Caco-2 (cell line): Measurements from ENCODE around the gene GADD45GIP1. TPM values are rescaled to one million over a fixed set of nuclear protein-coding genes. Genes with fewer than 3 reads are reported as not detected.
A peak's percentile ranks its signal among the peaks of the same experiment; 100 is the strongest.

Source experiments
- BruUV-seq: library from RNA; stranded (reverse); fragments of 400-500 nt; replicated peaks from 2 replicates; lab custom pipeline; 2021; lab: Mats Ljungman, UMichigan
- CTCF ChIA-PET: fragments of 300-600 bp; sonication (Branson Sonifier 250); formaldehyde crosslinking; loops from one replicate; lab custom pipeline; 2022; ENCODE audit warnings: antibody characterized with exemption; lab: Charles Lee
- POLR2A ChIA-PET: fragments of 300-600 bp; sonication (Branson Sonifier 250); formaldehyde crosslinking; loops from one replicate; lab custom pipeline; 2022; ENCODE audit warnings: antibody characterized with exemption; lab: Charles Lee
- DNase-seq, 2 experiments: peaks; one replicate each; pipeline versions ENCODE4 v3.0.0 to v3.0.0-alpha.2; 2020 to 2022
- H3K27me3 ChIP-seq: replicated peaks from 2 replicates; pipeline ENCODE4 v1.6.0; 2011; ENCODE audit warnings: low read length; ENCODE audit not compliant: control insufficient read depth, insufficient read depth
- H3K36me3 ChIP-seq: 2 replicates; pipeline ENCODE4 v1.5.1; 2011; ENCODE audit warnings: low read length; ENCODE audit not compliant: control insufficient read depth, insufficient read depth
- H3K4me1 ChIP-seq: fragments of 250-450 bp; sonication (Bioruptor Pico); 2 replicates; pipeline ENCODE4 v1.5.1; 2020; ENCODE audit warnings: mild to moderate bottlenecking
- H3K4me3 ChIP-seq: 2 replicates; pipeline ENCODE4 v1.5.1; 2011; ENCODE audit warnings: low read depth, mild to moderate bottlenecking, control low read depth, low read length
- H3K9me3 ChIP-seq: fragments of 250-450 bp; sonication (Bioruptor Pico); 2 replicates; pipeline ENCODE4 v1.5.1; 2020; ENCODE audit warnings: mild to moderate bottlenecking, moderate library complexity
- H3K27ac Mint-ChIP-seq: one replicate; pipeline ENCODE4 v1.8.0; 2022; ENCODE audit warnings: mixed read lengths; ENCODE audit not compliant: unreplicated experiment
- H3K27me3 Mint-ChIP-seq: one replicate; pipeline ENCODE4 v1.8.0; 2022; ENCODE audit warnings: mixed read lengths; ENCODE audit not compliant: insufficient read depth, unreplicated experiment
- H3K36me3 Mint-ChIP-seq: one replicate; pipeline ENCODE4 v1.8.0; 2022; ENCODE audit warnings: mild to moderate bottlenecking, mixed read lengths; ENCODE audit not compliant: insufficient read depth, unreplicated experiment
- H3K4me1 Mint-ChIP-seq: one replicate; pipeline ENCODE4 v1.8.0; 2022; ENCODE audit warnings: low read depth, mixed read lengths; ENCODE audit not compliant: unreplicated experiment
- H3K4me3 Mint-ChIP-seq: one replicate; pipeline ENCODE4 v1.8.0; 2022; ENCODE audit warnings: mild to moderate bottlenecking, moderate library complexity, mixed read lengths; ENCODE audit not compliant: unreplicated experiment
- H3K9me3 Mint-ChIP-seq: one replicate; pipeline ENCODE4 v1.8.0; 2022; ENCODE audit warnings: mixed read lengths; ENCODE audit not compliant: unreplicated experiment
- intact Hi-C: fragments of 100-400 bp; cut with micrococcal nuclease; formaldehyde crosslinking; loops from one replicate; pipeline ENCODE4 v1.10.0; 2022; ENCODE audit not compliant: unreplicated experiment
- total RNA-seq: library from RNA; stranded (reverse); gene quantifications from 2 replicates; pipeline ENCODE4 v1.2.3, GENCODE V29; 2022
- TF ChIP-seq, protein P1 (sequence below), 2 experiments: fragments of 200-600 bp in 1 of 2; IDR thresholded peaks; 1 replicate in 1 of 2; 2 replicates in 1 of 2; pipeline versions ENCODE4 v1.5.1 to v1.8.0; 2011 to 2022; ENCODE audit warnings: antibody characterized with exemption in 1 of 2, control low read depth in 1 of 2, inconsistent platforms in 1 of 2, low read depth in 1 of 2, low read length in 1 of 2, mild to moderate bottlenecking in 1 of 2, moderate library complexity in 1 of 2; ENCODE audit not compliant: insufficient read depth in 1 of 2, severe bottlenecking in 1 of 2, unreplicated experiment in 1 of 2

The GADD45GIP1 gene
- total RNA-seq, 1 experiment from 2014 or later, result 39.3 TPM

DNA sequence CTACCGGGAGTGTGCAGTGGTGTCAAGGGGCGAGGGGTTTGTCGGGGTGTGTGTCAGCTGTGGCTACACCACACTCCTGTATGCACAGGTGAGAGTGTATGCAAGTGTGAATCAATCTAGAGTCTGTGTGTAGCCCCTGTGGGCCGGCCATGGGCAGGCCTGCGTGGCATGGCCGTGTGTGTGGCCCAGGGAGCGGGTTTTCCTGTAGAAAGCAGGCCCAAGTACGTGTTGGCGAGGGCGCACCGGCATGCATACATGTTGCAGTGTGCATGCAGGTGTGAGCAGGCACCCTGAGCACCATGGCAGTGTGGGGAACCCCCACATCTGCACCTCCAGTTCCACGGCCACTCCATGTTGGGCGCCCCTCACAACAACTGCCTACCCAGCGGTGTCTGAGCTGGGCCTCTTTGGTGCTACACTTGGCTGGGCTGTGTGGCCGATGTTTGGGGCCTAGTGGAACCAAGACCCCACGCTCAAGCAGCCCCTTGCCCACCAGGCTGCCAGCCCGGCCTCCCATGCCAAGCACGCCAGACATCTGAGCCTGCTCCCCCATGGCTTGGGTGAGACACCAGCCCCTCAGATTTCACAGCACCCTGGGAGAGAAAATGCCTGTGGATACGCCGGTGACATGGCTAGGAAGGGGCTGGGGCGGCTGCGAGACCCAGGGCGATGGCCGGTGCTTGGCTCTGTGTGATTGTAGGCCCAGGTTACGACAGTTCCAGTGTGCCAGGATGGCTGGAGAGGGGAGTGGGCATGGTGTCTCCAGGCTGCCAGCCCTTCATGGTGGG, 40.4 kb upstream of the GADD45GIP1 start:
- peaks cover 14% of the 10 kb centered on the region for H3K27me3 Mint-ChIP-seq
- H3K27ac Mint-ChIP-seq, result no peak overlapping the region
- intact Hi-C loops, result no loop called here
- ChIA-PET CTCF (no interaction called here), POLR2A (no interaction called here)
- H3K36me3 Mint-ChIP-seq, result peaks cover 6% of the 10 kb centered on the region
- H3K4me3 Mint-ChIP-seq, result no peak overlapping the region
- H3K9me3 Mint-ChIP-seq, result no peaks in the 10 kb centered on the region
- Histone ChIP-seq H3K4me1 (no peaks in the 10 kb centered on the region), H3K36me3 (no peaks in the 10 kb centered on the region), H3K27me3 (peaks cover 2% of the 10 kb centered on the region; the same call in 1 of the 2 replicates), H3K4me3 (no peak overlapping the region), H3K9me3 (no peaks in the 10 kb centered on the region)
- BruUV-seq, result no TSS peak
- TF ChIP-seq, protein P1, sequence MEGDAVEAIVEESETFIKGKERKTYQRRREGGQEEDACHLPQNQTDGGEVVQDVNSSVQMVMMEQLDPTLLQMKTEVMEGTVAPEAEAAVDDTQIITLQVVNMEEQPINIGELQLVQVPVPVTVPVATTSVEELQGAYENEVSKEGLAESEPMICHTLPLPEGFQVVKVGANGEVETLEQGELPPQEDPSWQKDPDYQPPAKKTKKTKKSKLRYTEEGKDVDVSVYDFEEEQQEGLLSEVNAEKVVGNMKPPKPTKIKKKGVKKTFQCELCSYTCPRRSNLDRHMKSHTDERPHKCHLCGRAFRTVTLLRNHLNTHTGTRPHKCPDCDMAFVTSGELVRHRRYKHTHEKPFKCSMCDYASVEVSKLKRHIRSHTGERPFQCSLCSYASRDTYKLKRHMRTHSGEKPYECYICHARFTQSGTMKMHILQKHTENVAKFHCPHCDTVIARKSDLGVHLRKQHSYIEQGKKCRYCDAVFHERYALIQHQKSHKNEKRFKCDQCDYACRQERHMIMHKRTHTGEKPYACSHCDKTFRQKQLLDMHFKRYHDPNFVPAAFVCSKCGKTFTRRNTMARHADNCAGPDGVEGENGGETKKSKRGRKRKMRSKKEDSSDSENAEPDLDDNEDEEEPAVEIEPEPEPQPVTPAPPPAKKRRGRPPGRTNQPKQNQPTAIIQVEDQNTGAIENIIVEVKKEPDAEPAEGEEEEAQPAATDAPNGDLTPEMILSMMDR (IDR thresholded peaks at IDR 0.05; ENCODE audit: insufficient read depth in 1 of 2, low read depth in 1 of 2, low read length in 1 of 2, severe bottlenecking in 1 of 2, unreplicated experiment in 1 of 2), result no peak
- no peaks in the 10 kb centered on the region for H3K4me1 Mint-ChIP-seq
- DNase-seq, result no peak

DNA sequence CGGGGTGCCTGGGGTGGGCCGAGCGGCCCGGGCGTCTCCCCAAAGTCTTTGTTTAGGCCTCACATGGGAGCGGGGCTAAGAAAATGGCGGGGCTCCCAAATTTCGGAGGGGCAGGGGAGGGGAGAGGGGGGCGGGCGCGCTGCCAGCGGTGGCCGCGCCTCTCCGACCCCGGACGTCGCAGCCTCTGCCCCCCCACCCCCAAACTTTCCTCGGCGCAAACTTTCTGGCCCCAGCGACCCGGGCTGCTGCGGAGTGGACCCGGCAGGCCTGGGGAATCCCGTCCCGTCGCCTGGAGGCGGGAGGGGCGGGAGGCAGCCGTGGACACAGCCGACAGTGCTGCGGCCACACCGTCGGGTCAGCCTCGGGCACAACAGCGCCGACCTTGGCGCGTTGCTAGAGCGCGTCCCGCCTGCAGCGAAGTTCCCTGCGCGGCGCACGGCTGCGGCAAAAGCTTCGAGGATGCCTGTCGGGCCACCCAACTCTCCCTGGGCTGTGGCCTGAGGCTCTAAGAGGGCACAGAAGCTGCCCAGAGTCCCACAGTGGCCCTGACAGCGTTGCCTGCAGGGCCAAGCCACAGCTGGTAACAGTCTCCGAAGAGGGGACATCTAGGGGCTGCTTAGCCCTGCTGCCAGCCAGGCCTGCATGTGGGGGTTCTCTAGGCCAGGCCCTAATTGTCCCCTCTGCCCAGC, 39.5 kb upstream of the GADD45GIP1 start:
- peaks cover 6% of the 10 kb centered on the region for H3K36me3 Mint-ChIP-seq
- TF ChIP-seq, protein P1 (IDR thresholded peaks at IDR 0.05; ENCODE audit: insufficient read depth in 1 of 2, low read depth in 1 of 2, low read length in 1 of 2, severe bottlenecking in 1 of 2, unreplicated experiment in 1 of 2), result no peak
- H3K27ac Mint-ChIP-seq, result no peak overlapping the region
- DNase-seq, result no peak
- ChIA-PET CTCF (no interaction called here), POLR2A (no interaction called here)
- H3K4me3 Mint-ChIP-seq, result no peak overlapping the region
- no peaks in the 10 kb centered on the region for H3K9me3 Mint-ChIP-seq
- BruUV-seq, result no TSS peak
- no peaks in the 10 kb centered on the region for H3K9me3 ChIP-seq
- peaks cover 17% of the 10 kb centered on the region for H3K27me3 Mint-ChIP-seq
- H3K4me1 Mint-ChIP-seq, result no peaks in the 10 kb centered on the region
- H3K4me1 ChIP-seq, result no peaks in the 10 kb centered on the region
- H3K27me3 ChIP-seq, result peaks cover 2% of the 10 kb centered on the region; the same call in 1 of the 2 replicates
- no peaks in the 10 kb centered on the region for H3K36me3 ChIP-seq
- H3K4me3 ChIP-seq, result no peak overlapping the region
- intact Hi-C loops, result no loop called here

DNA sequence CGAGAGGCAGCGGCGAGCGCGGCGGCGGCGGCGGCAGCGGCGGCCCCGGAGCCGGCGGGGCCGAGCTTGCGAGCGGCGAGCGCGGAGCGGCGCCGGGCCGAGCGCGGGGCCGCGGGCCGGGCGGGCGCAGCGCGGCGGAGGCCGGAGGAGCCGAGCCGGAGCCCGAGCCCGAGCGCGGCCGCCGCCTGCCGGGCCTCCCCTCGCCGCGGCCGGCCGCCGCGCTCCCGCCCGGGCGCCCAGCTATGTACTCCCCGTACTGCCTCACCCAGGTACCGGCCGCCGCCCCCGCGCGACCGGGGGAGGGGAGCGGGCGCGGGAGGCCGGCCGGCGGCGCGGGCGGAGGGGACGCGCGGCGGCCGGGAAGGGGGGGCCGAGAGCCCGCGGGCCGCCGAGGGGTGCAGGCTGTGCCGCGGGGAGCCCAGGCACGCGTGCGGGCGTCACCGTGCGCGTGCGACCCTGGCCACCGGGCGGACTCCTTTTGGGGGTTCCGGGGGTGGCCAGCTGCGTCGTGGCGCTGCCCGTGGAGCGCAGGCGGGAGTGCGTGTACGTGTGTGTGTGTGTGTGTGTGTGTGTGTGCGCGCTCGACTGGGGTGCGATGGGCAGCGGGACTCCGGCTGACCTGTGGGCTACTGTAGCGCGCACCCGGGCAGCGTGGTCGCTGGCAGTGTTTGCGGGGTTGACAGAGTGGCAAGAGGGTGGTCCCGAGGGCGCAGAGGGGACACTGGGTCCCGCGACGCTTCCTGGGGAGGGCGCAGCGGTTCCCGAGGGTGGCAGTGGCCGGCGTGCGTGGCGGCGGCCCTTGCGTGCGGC, 38.8 kb upstream of the GADD45GIP1 start:
- intact Hi-C loops, result no loop called here

More for the DNA sequence above, 38.8 kb upstream of the GADD45GIP1 start:
- peak overlapping the region; percentile 90 for H3K4me3 Mint-ChIP-seq
- no peak overlapping the region for H3K27ac Mint-ChIP-seq
- TF ChIP-seq, protein P1 (IDR thresholded peaks at IDR 0.05; ENCODE audit: insufficient read depth in 1 of 2, low read depth in 1 of 2, low read length in 1 of 2, severe bottlenecking in 1 of 2, unreplicated experiment in 1 of 2), result no peak
- BruUV-seq, result no TSS peak
- Histone ChIP-seq H3K4me1 (no peaks in the 10 kb centered on the region), H3K9me3 (no peaks in the 10 kb centered on the region), H3K36me3 (no peaks in the 10 kb centered on the region), H3K27me3 (peaks cover 2% of the 10 kb centered on the region; the same call in 1 of the 2 replicates), H3K4me3 (peak overlapping the region; percentile 9; the same call in 1 of the 2 replicates)
- H3K9me3 Mint-ChIP-seq, result no peaks in the 10 kb centered on the region
- H3K27me3 Mint-ChIP-seq, result peaks cover 17% of the 10 kb centered on the region
- H3K4me1 Mint-ChIP-seq, result no peaks in the 10 kb centered on the region
- H3K36me3 Mint-ChIP-seq, result peaks cover 6% of the 10 kb centered on the region
- ChIA-PET CTCF (interaction anchor here (0.6 to 1.9 kb wide), 2 partner anchors 10 to 18 kb away, joined by 4 to 5 read pairs; no protein-coding TSS in a partner anchor), POLR2A (interaction anchor here (0.5 kb wide), 1 partner anchor 50 kb away, joined by 10 read pairs; no protein-coding TSS in a partner anchor)
- peak in 1 of 2 experiments; percentile 14 for DNase-seq
